ENCODE measurements around the gene LYSMD3.

GRCh38 chr5:90473396-90474234 lies 55.8 kb downstream of the LYSMD3 start:
- TF ChIP-seq, protein P1, sequence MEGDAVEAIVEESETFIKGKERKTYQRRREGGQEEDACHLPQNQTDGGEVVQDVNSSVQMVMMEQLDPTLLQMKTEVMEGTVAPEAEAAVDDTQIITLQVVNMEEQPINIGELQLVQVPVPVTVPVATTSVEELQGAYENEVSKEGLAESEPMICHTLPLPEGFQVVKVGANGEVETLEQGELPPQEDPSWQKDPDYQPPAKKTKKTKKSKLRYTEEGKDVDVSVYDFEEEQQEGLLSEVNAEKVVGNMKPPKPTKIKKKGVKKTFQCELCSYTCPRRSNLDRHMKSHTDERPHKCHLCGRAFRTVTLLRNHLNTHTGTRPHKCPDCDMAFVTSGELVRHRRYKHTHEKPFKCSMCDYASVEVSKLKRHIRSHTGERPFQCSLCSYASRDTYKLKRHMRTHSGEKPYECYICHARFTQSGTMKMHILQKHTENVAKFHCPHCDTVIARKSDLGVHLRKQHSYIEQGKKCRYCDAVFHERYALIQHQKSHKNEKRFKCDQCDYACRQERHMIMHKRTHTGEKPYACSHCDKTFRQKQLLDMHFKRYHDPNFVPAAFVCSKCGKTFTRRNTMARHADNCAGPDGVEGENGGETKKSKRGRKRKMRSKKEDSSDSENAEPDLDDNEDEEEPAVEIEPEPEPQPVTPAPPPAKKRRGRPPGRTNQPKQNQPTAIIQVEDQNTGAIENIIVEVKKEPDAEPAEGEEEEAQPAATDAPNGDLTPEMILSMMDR (IDR thresholded peaks at IDR 0.05; ENCODE audit: low read length) = no peak
- TF ChIP-seq EZH2 (IDR thresholded peaks at IDR 0.05; ENCODE audit: borderline replicate concordance, low read length) = no peak
